ENCODE data around the gene ADGRE2. TPM values are rescaled to one million over a fixed set of nuclear protein-coding genes. Genes with fewer than 3 reads are reported as not detected.
"Not testable (repeated sequence)": the region's sequence is repeated elsewhere in the genome, so short reads cannot be mapped to it uniquely, and the experiment has no call there.

The ADGRE2 gene
- total RNA-seq = 0.31 TPM

DNA sequence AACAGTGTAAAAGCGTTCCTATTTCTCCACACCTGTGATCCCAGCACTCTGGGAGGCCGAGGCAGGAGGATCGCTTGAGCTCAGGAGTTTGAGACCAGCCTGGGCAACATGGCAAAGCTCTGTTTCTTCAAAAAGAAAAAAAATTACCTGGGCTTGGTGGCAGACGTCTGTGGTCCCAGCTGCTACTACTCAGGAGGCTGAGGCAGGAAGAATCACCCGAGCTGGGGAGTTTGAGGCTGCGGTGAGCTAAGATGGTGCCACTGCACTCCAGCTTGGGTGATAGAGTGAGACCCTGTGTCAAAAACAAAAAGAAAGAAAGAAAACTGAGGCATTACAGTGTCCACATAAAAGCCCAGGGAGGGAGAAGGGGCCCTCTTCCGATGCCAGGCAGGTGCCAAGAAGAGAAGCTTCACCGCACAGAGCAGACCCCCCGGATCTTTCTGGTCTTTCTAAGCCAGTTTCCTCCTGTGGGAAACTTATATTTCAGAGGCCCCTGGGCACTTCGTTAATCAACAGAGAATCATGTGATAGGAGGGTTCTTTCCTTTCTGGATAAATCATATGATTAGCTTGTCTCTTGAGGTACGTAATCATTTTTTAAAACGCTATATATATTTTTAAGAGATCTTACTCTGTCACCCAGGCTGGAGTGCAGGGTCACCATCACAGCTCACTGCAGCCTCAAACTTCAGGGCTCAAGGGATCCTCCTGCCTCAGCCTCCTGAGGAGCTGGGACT, at the start of gene ADGRE2:
Gene ADGRE2 (minus strand): TSS at position 451 of the 736 bp plus-strand sequence. CDS start 1,804 bp downstream, outside the sequence.
- not testable (repeated sequence) for DNase-seq

- DNase-seq = no peak
Observed at GRCh38 chr19:14826006-14826405, 47.6 kb upstream of the ADGRE2 start.

DNA sequence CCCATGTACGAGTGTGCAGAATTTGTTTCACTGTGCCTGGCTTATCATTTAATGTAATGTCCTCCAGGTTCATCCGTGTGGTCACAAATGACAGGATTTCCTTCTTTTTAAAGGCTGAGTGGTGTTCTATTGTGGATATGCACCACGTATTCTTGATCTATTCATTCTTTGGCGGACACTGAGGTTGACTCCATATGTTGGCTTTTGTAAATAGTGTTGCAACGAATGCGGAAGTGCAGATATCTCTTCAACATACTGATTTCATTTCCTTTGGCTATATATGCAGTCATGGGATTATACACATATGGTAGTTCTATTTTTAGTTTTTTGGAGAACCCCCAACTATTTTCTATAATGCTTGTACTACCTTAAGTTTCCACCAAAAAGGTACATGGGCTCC, 43.6 kb upstream of the ADGRE2 start:
- DNase-seq = peak; percentile 49

GRCh38 chr19:14818588-14818987, 40.2 kb upstream of the ADGRE2 start:
- DNase-seq = no peak

DNA sequence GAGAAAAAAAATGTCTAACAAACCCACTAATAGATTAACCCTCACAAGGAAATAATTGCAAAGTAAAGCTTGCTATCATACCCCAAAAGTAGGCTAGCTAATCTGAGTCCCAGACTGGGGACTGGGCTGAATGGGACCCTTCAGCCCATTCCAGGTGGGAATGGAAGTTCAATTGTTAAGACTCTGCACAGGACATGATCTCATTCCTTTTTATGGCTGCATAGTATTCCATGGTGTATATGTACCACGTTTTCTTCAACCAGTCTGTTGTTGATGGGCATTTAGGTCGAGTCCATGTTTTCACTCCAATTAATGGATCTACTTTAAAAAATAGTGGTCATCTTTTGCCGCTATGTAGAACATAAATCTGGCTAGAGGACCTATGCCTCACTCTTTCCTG, 38.7 kb upstream of the ADGRE2 start:
- DNase-seq = no peak

DNA sequence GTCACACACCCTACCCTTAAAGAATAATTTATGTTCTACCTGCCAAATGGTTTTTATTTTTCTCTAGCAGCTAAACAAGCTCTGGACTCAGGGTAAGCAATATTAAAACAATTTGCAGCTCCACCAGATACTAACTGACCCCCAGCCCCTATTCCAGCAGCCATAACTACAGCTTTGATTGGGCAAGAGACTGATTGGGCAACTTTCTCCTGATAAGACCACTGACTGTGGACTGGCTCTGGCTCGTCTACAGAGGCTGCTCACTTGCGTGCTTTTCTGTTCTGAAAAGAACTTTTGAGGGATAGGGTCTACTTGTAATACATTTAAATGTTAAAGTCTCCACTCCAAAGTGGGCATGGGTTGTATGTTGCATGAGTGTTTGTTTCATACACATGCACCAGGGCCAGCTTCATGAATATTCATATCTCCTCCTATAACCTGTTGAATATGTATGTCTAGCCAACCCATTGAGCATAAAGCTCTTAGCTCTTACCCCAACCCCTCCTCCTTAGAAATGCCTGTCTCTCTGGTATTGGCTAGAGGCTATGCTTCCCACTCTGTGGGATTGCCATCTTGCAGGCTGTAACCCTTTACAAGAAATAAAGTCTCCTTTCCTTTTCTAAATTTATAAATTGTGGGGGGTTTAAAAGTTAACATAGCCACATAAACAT, 36.8 kb upstream of the ADGRE2 start:
- DNase-seq = no peak

- DNase-seq = no peak
Observed at GRCh38 chr19:14809272-14810057, 31.1 kb upstream of the ADGRE2 start.

- no peak for DNase-seq
Observed at GRCh38 chr19:14804765-14805164, 26.4 kb upstream of the ADGRE2 start.

- no peak for DNase-seq
Observed at GRCh38 chr19:14798760-14799159, 20.4 kb upstream of the ADGRE2 start.

GRCh38 chr19:14796021-14796420, 17.7 kb upstream of the ADGRE2 start:
- no peak for DNase-seq

DNA sequence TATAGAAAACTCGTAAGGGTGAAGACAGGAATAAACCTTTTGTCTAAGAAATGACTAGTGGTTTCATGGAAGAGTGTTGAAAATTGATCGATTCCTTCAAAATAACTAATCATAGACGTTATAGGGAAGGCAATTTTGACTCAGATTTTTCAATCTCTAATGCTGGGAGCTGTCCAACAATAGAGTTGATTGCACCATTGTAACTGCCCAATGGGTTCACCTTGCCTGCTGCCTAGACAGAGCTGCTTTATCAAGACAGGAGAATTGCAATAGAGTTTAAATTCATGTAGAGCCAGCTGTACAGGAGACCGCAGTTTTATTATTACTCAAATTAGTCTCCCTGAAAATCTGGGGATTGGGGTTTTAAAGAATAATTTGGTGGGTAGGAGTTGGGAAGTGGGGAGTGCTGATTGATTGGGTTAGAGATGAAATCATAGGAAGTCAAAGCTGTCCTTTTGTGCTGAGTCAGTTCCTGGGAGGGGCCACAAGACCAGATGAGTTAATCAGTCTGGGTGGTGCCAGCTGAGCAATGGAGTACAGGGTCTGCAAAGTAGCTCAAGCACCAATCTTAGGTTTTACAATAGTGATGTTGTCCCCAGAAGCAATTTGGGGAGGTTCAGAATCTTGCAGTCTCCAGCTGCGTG, 16.8 kb upstream of the ADGRE2 start:
- no peak for DNase-seq

DNA sequence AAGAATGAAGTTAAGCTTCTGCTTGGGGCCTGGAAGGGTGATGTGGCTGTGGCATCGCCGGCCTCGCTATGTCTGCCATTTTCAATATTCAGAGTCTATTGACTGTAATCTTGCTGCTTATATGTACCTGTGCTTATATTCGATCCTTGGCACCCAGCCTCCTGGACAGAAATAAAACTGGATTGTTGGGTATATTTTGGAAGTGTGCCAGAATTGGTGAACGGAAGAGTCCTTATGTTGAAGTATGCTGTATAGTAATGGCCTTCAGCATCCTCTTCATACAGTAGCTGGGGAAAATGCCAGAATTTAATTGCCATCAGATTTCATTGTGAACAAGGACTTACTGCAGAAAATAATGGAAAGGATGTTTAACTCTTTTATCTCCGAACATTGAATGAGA, 13.9 kb upstream of the ADGRE2 start:
- DNase-seq = not testable (repeated sequence)

DNA sequence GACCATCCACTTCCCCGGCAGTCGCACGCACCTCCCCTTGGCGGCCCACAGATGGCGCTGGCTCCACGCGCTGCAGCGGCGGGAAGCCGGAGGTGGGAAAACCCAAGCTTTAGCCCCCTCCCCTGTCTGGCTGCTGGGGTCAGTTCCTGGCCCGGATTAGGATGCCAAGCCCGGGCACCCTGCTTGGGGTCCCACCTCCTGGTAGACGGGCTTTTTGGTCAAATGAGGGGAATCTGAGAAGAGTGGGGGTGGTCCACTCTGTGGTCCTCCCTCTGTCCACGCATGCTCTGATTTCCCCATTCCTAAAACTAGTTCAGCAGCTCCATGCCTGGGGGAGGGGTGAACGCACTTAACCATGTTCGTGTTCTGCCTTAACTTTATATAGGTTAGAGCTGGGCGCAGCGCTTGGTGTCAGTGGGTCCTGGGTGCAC, 8.1 kb upstream of the ADGRE2 start:
- peak; percentile 44 for DNase-seq

GRCh38 chr19:14785102-14785793, 6.9 kb upstream of the ADGRE2 start:
- peak; percentile 12 for DNase-seq

- not testable (repeated sequence) for DNase-seq
Observed at GRCh38 chr19:14784730-14785101, 6.4 kb upstream of the ADGRE2 start.

DNA sequence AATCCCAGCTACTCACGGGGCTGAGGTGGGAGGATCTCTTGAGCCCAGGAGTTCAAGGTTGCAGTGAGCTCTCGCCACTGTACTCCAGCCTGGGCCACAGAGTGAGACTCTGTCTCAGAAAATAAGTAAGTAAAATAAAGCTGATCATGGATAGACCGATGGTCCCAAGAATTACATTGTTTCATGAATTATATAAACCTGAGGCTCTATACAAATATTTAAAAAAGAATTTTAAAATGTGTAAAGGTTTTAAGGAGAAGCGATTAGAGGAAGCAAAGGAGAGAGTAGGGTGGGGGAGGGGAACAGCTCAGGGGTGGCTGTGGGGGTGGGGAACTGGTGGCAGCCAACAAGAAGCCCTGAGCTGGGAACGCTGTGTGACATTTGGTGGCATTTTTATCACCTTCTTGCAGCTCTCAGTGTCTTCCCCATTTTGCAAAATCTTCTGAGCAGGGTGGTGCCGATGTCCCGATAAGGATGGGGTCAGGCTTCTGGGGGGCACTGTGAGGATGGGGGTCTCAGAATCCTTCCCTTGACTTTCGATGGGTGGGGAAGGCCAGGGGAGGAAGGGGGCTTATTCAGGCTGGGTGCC, 5.1 kb upstream of the ADGRE2 start:
- DNase-seq = not testable (repeated sequence)

DNA sequence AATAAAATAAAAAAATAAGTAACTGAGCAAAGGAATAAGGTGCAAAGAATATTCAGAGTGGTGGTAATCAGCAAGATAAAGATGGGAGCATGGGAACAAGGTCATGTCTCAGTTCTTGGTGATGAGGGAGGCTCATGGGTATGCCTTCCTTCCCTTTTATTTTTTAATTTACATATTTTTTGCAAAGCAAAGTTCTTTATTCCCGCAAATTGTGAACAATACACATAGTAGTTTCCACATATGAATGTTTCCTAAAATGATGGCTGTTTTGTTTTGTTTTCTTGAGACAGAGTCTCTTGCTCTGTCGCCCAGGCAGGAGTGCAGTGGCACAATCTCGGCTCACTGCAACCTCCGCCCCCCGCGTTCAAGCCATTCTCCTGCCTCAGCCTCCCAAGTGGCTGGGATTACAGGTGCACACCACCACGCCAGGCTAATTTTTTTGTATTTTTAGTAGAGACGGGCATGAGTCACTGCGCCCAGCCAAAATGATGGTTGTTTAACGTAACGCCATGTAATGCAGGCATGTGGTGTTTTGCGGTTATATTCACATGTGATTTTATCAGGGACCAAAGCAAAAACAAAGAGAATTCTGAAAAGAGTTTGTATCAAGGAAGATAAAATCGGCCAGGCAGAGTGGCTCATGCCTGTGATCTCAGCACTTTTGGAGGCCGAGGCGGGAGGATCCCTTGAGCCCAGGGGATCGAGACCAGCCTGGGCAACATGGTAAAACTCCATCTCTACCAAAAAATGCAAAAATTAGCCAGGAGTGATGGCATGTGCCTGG, 4.5 kb upstream of the ADGRE2 start:
- no peak for DNase-seq

- not testable (repeated sequence) for DNase-seq
Observed at GRCh38 chr19:14781713-14782536, 3.6 kb upstream of the ADGRE2 start.

- DNase-seq = not testable (repeated sequence)
Observed at GRCh38 chr19:14780622-14781225, 2.4 kb upstream of the ADGRE2 start.

All from tongue (tissue), 2 donors.